DMS53 treated with DMSO at 0.1 percent for 48 hours (cell line): ENCODE measurements around the gene STK4.

Experiments used
- DNase-seq: peaks from one replicate; lab custom pipeline; 2025; ENCODE audit not compliant: unreplicated experiment; lab: John Stamatoyannopoulos, UW

STK4 gene

DNA sequence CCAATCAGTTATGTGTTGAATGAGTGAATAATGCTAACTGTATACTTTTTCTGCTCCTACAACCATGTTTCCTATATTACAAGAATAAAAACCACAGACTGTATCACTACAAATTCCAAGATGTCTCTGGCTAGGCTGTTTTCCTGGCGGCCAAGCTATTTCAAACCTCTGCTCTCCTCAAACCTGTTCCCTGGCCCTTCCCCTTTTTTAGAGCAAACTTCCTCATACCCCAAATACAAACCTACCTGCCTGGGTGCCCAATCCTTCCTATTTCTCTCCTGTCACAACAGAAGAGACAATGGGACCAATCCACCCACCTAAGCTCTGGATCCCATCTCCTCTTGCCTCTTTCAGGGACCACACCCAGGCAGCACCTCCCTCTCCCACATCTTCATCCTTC lies 13.6 kb upstream of the STK4 start:
- DNase-seq = no peak

DNA sequence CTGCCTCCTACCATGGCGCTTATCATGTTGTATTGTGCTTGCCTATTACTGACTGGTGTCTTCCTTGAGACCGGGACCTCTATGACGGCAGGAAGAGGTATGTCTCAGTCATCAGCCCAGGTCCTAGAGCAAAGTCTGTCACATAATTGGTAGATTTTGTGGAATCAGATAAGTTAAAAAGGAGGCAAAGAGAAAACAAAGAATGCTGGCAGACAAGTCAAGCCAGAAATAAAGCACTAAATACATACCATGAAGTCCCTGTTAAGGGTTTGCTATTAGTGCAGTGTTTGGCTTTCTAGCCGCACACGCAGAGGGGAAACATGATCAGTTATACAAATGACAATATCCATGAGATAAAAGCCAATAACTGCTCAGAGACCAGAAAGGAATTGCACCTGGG lies 12.1 kb upstream of the STK4 start:
- DNase-seq = no peak

DNA sequence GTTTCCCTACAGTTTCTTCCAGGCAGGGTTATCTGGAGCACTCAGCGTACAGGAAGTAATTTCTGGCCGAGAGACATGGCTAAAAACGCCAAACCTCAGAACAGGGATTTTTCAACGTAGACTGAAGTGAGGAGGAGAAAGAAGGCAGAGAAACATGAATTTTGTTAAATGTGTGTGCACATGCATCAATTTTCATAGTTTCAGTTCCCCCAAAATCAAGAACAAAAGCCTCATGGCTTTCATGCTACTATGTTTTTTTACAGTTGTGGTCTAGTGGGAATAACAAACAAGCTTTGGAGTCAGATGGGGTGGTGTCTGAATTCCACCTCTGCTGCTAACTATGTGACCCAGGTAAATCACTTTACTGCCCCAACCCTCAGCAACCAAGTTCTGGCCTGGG lies 11.0 kb upstream of the STK4 start:
- DNase-seq = no peak

DNA sequence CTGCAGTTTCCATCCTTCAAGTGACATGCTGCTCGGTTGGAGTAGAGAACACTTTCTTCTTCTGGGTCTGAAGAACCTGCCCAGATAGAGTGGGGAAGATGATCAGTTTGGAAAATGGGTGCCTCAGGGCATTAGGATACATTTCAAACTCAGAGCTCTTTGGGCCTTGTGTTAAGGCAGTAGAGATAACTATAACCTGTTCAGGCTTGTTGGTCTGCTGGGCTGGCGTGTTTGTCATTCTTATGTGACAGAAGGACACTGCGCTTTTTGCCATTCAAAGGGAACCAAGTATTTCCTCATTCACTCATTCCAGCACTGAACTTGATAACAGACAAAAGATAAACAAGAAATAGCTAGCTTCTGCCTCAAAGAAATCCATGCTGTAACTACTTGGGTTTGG lies 9.9 kb upstream of the STK4 start:
- no peak for DNase-seq

DNA sequence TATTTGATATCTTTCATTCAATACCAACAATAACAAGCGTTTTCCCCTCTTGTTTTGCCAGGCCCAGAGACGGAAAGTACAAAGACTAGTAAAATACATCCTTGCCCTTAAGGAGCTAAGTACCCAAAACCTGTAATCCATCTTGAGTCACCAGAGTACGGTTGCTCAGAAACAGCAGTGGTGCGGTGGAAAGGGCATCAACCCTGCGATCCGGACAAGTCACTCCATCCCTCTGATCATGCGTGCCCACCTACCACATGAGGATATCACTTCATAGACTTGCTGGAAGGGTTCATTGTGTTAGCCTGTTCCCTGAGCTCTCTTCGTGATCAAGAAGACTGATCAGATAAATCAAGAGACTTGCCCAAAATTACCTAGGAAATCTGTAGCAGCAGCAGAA lies 8.0 kb upstream of the STK4 start:
- no peak for DNase-seq

DNA sequence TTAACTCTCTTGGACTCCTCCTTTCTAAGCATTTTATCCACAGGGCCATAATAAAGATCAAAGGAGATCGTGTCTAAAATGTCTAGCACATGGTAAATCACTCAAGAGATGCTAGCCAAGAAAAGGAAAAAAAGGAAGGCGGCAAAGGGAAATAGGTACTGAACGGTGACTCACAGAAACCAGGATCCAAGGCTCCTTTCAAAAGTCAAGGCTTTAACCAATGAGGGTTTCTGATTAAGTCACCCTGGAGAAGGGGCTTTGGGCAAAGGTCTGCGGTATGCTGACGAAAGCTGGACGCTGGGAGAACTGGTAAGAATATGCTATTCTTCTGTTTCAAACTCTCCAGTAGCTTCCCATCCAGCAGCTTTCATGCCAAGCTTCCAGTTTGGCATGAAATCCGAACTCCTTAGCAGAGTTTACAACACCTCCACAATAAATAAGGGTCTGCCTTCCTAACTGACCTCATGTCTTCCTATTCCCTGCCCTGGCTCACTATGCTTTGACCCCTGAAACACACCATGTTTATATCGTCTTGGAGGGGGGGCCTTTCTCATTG lies 7.2 kb upstream of the STK4 start:
- DNase-seq = no peak

DNA sequence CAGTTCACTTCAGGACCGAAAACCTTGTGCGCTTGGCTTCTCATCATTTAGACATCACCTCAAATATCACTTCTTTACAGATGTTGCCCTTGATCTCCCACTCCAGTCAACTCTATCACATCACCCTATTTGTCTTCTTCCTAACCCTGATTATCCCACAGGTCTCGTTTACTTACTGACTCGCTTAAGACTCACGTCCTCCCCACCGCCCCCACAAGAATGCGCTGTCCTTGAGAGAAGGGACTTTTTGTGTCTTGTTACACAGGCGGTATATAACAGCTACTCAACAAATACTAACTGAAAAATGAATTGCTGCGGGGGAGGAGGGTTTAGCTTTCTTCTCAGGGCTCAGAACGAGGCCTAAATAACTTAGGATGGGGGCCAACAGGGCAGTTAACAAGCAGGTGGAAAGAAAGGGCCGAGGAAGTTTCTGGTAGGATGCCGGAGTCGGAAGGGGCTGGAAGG lies 6.6 kb upstream of the STK4 start:
- no peak for DNase-seq

DNA sequence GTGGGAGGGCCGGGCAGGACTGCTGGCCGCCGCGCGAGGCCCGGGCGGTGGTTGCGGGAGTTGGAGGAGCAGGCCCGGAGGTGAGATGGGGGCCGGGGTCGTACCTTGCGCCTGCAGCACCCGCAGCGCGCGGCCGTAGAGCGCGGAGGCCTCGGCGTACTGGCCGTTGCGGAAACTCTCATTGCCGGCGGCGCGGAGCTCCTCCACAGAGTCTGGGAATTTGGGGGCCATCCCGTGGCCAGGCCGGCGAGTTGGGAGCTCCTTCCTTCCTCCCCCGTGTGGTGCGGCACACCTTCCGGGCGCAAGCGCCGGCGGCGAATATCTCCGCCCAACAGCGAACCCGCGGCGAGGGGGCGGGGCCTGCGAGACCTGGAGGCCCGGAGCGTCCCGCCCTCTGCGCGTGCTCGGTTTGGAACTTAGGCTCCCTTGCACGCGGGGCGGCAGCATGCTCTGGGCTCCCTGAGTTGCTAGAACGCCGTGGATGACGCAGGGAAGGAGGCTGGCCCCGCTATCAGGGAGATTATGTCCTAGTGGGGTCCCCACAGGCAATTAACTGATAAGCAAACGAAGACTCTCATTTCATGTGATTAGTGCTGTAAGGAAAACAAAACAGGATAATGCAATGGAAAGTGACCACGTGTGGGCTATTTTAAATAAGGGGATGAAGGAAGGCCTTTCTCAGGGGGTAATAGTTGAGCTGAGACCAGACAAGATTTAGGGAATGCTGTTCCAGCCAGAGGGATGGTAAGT lies 6.0 kb upstream of the STK4 start, which contains the start of gene TOMM34:
TOMM34 (minus strand) TSS at position 295 of the 750 bp plus-strand sequence; CDS start at position 231, 64 bp downstream.
- DNase-seq = peak; percentile 96

DNA sequence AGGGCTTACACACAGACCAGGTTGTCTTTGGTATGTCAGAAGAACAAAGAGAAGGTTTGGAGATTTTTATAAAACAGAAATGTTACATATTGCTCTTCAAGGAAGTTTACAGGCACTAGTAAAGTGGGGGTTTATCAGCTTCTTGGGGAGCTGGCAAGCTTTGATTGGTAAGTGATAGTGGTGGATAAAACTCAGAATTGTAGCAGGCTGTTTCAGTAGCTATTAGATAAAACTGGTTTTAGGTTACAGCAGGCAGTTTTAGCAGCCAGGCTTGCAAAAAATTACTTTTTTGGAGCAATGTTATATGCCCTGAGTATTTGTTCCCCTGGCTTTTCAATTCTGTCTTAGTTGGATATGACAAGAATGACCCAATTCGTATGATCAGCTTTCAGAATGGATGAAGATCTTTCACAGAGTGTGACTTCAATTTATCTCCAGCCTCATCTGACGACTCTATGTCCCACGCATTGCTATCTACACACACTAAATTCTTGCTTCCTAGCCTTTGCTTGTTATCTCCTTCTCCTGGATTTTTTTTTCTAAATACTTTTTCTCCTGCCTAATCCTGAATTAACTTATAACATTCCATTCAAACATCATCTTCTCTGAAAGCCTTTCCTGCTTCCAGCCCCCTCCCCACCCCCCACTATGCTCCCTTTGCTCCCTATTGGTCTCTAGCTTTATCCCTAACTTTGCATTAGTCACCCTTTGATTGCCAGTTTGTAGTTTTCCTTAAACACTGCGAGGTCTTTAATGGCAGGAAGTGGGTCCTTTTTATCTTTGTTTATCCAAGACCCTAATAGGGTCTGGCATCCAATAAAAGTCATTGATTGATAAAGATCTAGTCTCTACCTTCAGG lies 5.1 kb upstream of the STK4 start:
- no peak for DNase-seq

DNA sequence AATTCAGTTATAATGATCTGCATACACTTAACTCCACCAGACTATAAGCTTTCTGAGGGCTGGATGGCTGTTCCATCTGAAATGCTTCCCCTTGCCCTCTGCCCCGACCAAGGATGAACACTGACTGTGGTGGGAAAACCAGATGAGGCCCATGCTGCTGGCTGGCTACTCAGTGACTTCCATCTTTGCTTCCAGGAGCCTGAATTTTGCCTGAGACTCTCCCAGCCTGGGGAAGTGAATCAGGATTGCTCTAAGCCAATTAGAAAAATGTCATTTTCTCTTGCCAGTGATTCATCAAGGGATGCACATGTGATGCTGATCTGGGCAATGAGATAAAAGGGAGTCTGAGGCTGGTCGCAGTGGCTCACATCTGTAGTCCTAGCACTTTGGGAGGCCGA lies 4.4 kb upstream of the STK4 start:
- no peak for DNase-seq

DNA sequence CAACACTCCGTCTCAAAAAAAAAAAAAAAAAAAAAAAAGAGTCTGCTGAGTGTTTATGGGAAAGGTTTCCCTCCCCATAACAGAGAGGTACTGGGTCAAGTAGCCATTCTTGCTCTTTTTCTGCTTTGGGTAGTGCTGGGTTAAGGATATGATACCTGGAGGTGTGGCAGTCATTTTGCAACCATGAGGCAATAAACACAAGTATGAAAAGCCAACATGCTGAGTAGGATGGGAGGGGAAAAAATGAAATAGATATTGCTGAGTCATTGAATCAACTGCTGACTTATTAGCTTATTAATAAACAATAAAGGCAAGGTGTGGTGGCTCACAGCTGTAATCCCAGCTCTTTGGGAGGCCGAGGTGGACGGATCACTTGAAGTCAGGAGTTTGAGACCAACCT lies 3.8 kb upstream of the STK4 start:
- no peak for DNase-seq

DNA sequence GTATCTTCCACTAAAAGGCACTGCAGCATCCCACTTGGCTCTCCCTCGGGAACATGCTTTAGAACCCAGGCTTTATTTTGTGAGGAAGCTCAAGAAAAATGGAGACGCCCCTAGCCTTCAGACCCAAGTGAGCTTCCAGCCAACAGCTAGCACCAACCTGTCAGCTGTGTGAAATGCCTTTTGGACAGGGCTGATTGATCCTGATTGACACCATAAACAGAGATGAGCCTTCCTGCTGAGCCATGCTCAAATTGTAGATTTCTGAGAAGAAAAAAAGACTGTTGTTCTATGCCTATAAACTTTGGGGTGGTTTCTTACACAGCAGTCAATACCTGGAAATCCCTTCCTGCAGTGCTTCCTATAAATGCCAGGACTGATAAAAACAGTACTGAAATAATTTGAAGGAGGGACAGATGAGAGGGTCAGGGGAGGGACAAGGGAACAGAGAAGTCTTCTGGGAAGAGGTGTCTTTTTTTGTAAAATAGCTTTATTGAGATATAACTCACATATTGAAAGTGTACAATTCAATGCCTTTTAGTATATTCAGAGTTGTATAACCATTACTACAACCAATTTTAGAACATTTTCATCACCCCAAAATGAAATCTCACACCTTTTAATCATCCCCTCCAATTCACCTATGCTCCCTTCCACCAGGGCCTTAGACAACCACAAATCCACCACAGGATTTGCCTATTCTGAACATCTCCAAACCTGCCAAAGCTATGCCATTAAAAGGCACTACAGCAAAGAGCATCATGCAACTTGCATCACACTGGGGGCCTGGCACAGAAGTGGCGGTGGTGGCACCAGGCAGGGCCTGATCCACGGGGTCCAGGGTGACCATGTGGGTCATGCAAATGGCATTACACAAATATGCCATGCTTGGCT lies 2.7 kb upstream of the STK4 start:
- no peak for DNase-seq

DNA sequence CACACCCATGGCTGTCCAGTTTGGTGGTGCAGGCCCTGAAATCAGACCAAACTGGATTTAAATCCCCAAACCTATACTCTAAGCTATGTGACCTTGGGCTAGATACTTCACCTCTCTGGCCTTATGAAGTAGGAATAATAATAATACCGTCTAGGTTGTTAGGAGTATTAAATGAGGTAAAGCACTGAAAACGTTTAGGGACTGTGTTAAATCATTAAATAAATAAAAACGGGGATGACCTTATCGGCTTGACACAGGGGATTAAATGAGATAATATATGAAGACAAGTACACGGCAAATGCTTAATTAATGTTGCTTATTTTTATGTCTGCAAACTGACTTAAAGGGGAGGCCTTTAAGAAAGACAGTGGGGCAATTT lies 672 bp upstream of the STK4 start:
- DNase-seq = no peak

DNA sequence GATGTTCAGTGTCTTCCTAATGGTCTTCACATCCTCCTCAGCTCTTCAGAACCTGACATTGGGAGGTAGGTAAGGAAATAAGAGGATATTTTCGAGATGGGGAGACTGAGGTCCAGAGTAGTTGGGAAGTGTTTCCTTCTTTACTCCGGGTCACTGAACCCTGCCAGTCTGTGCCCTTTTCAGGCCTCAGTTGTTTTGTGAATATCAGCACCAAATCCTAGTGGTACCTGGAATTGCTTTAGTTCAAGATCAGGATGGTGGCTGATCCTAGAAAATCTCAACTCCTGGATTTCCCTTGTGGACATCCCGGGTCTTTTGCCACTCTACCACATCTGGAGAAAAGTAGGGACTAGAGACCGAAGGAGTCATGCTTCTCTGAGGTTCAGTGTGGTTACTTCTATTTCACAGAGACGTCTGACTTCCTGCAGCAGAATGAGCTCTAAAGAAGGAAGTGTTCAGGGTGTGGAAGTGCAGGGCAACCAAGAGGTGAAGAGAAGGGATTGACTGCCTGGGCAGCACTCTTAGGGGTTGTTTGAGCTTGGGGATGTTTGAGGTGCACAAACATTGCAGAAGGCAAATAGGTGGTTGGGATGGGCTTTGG lies 995 bp downstream of the STK4 start:
- DNase-seq = no peak

DNA sequence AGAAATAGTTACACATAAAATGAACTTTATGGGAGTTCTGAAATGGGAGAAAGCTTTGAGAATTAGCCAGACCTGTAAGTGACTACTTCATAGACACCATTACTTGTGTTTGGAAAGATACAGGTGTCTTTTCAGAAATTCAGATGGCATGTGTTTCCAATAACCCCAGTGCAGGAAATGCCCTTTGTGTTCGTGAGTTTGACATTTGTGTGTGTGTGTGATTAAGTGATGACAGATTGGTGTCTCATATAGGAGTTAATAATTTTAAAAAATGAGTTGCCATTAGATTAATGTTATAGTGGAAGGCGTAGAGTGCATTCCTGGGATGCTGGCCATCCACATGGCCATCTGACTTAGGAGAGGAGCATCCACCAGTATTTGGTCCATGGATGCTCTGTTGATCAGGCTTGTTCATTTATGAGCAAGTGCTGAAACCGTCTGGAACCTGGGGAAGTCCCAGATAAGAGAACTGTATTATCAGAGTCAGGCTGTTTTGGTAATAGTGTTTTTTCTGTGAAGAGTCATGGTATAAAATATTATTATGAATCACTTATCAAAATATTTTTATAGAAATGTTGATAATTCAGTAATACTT lies 3.1 kb downstream of the STK4 start:
- no peak for DNase-seq

DNA sequence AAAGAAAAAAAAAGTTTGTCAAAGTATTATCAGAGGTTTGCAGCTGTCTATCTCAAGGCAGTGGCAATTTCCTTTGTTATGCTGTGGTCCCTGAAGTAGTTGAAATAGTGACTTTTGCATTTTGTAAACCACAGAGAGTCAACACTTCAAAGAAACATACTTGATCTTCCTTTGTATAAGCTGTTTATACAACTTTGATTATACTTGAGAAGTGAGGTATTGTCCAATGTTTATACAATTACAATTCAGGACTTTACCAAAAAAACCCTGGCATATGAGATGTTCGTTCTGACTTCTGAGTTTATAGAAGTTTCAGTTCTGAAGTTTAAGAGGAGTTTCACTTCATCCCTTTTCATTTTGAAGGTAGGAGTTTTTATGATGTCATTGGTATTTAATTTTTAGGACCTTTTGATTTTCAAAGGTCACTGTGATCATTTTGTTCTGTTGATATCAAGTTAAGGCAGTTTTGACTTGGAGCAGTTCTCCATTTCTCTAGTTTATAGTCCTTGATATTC lies 4.0 kb downstream of the STK4 start:
- DNase-seq = no peak

DNA sequence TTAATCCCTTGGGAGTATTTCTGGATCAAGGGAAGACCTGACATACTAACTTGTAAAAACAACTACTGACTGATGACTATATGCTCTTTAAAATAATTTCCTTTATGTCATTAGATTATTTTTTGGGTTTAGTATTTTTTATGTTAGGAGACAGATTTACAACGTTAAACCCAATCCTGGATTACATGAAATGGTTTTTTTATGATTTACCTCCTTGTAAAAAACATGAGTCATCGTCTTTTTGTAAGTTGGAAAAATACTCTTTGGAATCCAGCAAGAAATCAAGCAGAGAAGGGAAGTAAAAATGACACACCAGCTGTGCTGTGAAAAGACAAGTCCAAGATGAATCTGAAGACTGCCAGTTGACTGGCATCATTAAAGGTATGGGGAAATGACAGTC lies 6.7 kb downstream of the STK4 start:
- no peak for DNase-seq

DNA sequence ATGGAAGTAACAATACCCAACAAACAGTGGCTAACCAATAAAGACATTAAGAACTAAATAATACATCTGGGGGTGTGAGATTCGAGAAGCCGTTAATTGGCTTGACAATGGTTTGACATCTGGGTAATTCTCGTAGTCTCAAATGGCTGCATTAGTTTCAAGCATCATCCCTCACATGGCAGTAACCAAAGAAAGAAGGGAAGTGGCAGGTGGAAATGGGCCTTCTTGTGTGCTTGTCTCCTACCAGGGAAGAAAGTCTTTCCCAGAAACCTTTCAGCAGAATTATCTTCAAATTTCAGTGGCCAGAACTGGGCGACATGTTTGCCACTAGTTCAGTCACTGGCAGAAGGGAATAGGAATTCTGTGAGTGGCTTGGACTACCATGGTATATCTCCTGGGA lies 10.4 kb downstream of the STK4 start:
- no peak for DNase-seq

DNA sequence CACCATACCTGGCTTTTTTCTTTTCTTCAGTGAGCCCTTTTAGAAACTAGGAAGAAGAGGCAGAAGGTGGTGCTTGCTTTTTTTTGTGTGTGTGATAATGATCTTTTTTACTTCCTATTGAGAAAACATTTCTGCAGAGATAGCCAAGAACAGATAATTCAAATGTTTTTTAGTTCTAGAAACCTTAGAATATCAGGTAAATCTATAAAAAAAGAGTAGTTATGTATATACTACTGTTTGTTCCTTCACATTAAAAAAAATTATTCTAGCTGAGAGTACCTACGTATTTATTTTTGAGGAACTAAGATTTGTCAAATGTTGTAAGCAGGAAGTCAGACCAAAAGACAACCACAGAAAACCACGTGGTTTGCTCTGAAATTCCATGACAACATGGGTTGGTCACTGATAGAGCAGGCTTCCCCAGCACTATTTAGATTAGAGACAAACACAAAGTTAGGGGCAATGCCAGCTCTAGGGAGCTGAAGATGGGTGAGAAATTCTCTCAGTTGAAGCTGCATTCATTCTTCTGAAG lies 12.8 kb downstream of the STK4 start:
- DNase-seq = no peak
